Fibroblast of mammary gland (primary cell): ENCODE measurements around the gene RGS16.

ENCODE experiments used
- DNase-seq: peaks from one replicate; pipeline ENCODE4 v3.0.0-alpha.2; 2010; ENCODE audit warnings: low read depth
- H3K4me3 ChIP-seq: 2 replicates; pipeline ENCODE4 v1.5.1; 2011; ENCODE audit warnings: low read depth, mild to moderate bottlenecking, low read length, moderate library complexity; ENCODE audit not compliant: control insufficient read depth
- CTCF ChIP-seq: conservative IDR thresholded peaks from 2 replicates; pipeline ENCODE4 v1.5.1; 2011; ENCODE audit warnings: low read depth, low read length, inconsistent platforms; ENCODE audit not compliant: control insufficient read depth, insufficient read depth

Gene RGS16

GRCh38 chr1:182602935-182603645, 1.1 kb downstream of the RGS16 start:
- no peak for DNase-seq
- TF ChIP-seq CTCF: no peak
- H3K4me3 ChIP-seq: no peak overlapping the region

- no peak overlapping the region for H3K4me3 ChIP-seq
- no peak for DNase-seq
- no peak for TF ChIP-seq CTCF
Measured at GRCh38 chr1:182601913-182602312, 2.3 kb downstream of the RGS16 start.

GRCh38 chr1:182601416-182601786, 2.8 kb downstream of the RGS16 start:
- no peak overlapping the region for H3K4me3 ChIP-seq
- peak; percentile 77 for DNase-seq
- TF ChIP-seq CTCF: peak; percentile 80

GRCh38 chr1:182600745-182601415, 3.3 kb downstream of the RGS16 start:
- no peak overlapping the region for H3K4me3 ChIP-seq
- no peak for TF ChIP-seq CTCF
- DNase-seq: no peak

GRCh38 chr1:182600036-182600713, 4.0 kb downstream of the RGS16 start:
- DNase-seq: no peak
- no peak overlapping the region for H3K4me3 ChIP-seq
- TF ChIP-seq CTCF: no peak

GRCh38 chr1:182599339-182599738, 4.8 kb downstream of the RGS16 start:
- peak; percentile 30 for TF ChIP-seq CTCF
- H3K4me3 ChIP-seq: no peak overlapping the region
- no peak for DNase-seq
